WERI-Rb-1 (cell line): ENCODE measurements around the gene ARNT2.

Experiments
- DNase-seq: peaks from one replicate; pipeline ENCODE4 v3.0.0-alpha.2; 2020
- H3K27ac ChIP-seq: fragments of 250-450 bp; sonication (Bioruptor Pico); 2 replicates; pipeline ENCODE4 v1.5.1; 2020; ENCODE audit warnings: mild to moderate bottlenecking, moderate library complexity
- H3K27me3 ChIP-seq: fragments of 250-450 bp; sonication (Bioruptor Pico); 2 replicates; pipeline ENCODE4 v1.5.1; 2021; ENCODE audit warnings: mild to moderate bottlenecking, low read depth, moderate library complexity; ENCODE audit not compliant: insufficient read depth, severe bottlenecking
- H3K36me3 ChIP-seq: fragments of 250-450 bp; sonication (Bioruptor Pico); 2 replicates; pipeline ENCODE4 v1.5.1; 2020; ENCODE audit warnings: mild to moderate bottlenecking, moderate library complexity
- H3K4me3 ChIP-seq: 2 replicates; pipeline ENCODE4 v1.5.1; 2011; ENCODE audit warnings: low read depth, mild to moderate bottlenecking, control low read depth, low read length
- H3K9me3 ChIP-seq: fragments of 250-450 bp; sonication (Bioruptor Pico); 2 replicates; pipeline ENCODE4 v1.5.1; 2021; ENCODE audit warnings: mild to moderate bottlenecking, moderate library complexity; ENCODE audit not compliant: severe bottlenecking
- CTCF ChIP-seq: IDR thresholded peaks from 2 replicates; pipeline ENCODE4 v1.5.1; 2011; ENCODE audit warnings: low read depth, mild to moderate bottlenecking, control low read depth, inconsistent platforms, low read length

The ARNT2 gene

GRCh38 chr15:80497221-80497620 lies 93.0 kb downstream of the ARNT2 start:
- H3K27ac ChIP-seq, result no peak overlapping the region
- no peaks in the 10 kb centered on the region for H3K9me3 ChIP-seq
- H3K36me3 ChIP-seq, result no peaks in the 10 kb centered on the region
- H3K4me3 ChIP-seq, result no peak overlapping the region
- no peak for DNase-seq
- TF ChIP-seq CTCF, result no peak
- H3K27me3 ChIP-seq, result no peaks in the 10 kb centered on the region

- no peak overlapping the region for H3K4me3 ChIP-seq
- no peaks in the 10 kb centered on the region for H3K9me3 ChIP-seq
- DNase-seq, result no peak
- H3K27ac ChIP-seq, result no peak overlapping the region
- no peak for TF ChIP-seq CTCF
- no peaks in the 10 kb centered on the region for H3K27me3 ChIP-seq
- H3K36me3 ChIP-seq, result no peaks in the 10 kb centered on the region
Measured at GRCh38 chr15:80498652-80499051, 94.5 kb downstream of the ARNT2 start.

- DNase-seq, result no peak
- Histone ChIP-seq H3K27me3 (no peaks in the 10 kb centered on the region), H3K36me3 (no peaks in the 10 kb centered on the region), H3K9me3 (no peaks in the 10 kb centered on the region), H3K27ac (no peak overlapping the region), H3K4me3 (no peak overlapping the region)
- no peak for TF ChIP-seq CTCF
Measured at GRCh38 chr15:80500021-80500420, 95.8 kb downstream of the ARNT2 start.

GRCh38 chr15:80501476-80501875 lies 97.3 kb downstream of the ARNT2 start:
- H3K27ac ChIP-seq, result no peak overlapping the region
- TF ChIP-seq CTCF, result no peak
- H3K9me3 ChIP-seq, result no peaks in the 10 kb centered on the region
- H3K4me3 ChIP-seq, result no peak overlapping the region
- no peaks in the 10 kb centered on the region for H3K36me3 ChIP-seq
- no peak for DNase-seq
- no peaks in the 10 kb centered on the region for H3K27me3 ChIP-seq

- H3K27ac ChIP-seq, result no peak overlapping the region
- no peaks in the 10 kb centered on the region for H3K9me3 ChIP-seq
- no peak for DNase-seq
- H3K4me3 ChIP-seq, result no peak overlapping the region
- H3K27me3 ChIP-seq, result no peaks in the 10 kb centered on the region
- no peak for TF ChIP-seq CTCF
- H3K36me3 ChIP-seq, result no peaks in the 10 kb centered on the region
Measured at GRCh38 chr15:80502782-80503181, 98.6 kb downstream of the ARNT2 start.

GRCh38 chr15:80503319-80503952 lies 99.3 kb downstream of the ARNT2 start:
- TF ChIP-seq CTCF, result no peak
- DNase-seq, result no peak
- Histone ChIP-seq H3K27ac (no peak overlapping the region), H3K4me3 (no peak overlapping the region), H3K36me3 (no peaks in the 10 kb centered on the region), H3K9me3 (no peaks in the 10 kb centered on the region), H3K27me3 (no peaks in the 10 kb centered on the region)
